ENCODE measurements around the gene RNASE11.

The RNASE11 gene

DNA sequence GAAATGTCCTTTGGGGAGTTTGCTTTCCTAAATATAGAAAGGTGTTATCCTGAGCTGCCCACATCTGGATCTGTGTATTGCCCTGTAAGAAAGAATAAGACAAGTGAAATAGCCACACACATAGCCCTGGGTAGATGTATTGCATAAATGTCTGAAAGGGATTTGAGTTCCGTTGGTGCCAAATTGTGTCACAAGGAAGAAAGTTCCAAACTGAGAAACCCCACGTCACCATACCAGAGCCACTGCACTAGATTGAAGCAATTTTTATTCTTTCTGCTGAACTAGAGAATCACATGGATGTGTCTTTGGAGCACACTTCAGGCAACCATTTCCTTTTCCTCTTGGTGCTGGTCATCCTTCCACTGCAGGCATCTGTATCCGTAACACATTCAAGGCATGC, 32.0 kb downstream of the RNASE11 start:
- no peaks in the 10 kb centered on the region for H3K79me2 ChIP-seq (ENCODE audit: insufficient read depth, low read length)
- no peak for TF ChIP-seq EZH2phosphoT487 (conservative IDR thresholded peaks at IDR 0.05; ENCODE audit: low read length)
- TF ChIP-seq, protein P1, sequence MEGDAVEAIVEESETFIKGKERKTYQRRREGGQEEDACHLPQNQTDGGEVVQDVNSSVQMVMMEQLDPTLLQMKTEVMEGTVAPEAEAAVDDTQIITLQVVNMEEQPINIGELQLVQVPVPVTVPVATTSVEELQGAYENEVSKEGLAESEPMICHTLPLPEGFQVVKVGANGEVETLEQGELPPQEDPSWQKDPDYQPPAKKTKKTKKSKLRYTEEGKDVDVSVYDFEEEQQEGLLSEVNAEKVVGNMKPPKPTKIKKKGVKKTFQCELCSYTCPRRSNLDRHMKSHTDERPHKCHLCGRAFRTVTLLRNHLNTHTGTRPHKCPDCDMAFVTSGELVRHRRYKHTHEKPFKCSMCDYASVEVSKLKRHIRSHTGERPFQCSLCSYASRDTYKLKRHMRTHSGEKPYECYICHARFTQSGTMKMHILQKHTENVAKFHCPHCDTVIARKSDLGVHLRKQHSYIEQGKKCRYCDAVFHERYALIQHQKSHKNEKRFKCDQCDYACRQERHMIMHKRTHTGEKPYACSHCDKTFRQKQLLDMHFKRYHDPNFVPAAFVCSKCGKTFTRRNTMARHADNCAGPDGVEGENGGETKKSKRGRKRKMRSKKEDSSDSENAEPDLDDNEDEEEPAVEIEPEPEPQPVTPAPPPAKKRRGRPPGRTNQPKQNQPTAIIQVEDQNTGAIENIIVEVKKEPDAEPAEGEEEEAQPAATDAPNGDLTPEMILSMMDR (IDR thresholded peaks at IDR 0.05; ENCODE audit: insufficient read depth, low read length, poor library complexity, severe bottlenecking), result no peak
- H4K20me1 ChIP-seq (ENCODE audit: low read depth, low read length), result no peaks in the 10 kb centered on the region
- H3K27ac ChIP-seq (ENCODE audit: low read depth, low read length), result no peak overlapping the region
- no peak overlapping the region for H3K9ac ChIP-seq (ENCODE audit: low read length)
- H3F3A ChIP-seq (ENCODE audit: insufficient read depth), result no peaks in the 10 kb centered on the region
- H2AFZ ChIP-seq (ENCODE audit: low read depth, low read length, severe bottlenecking), result no peak overlapping the region
- H3K4me2 ChIP-seq (ENCODE audit: low read depth, low read length, poor library complexity, severe bottlenecking), result no peak overlapping the region
- no peak overlapping the region for H3K4me3 ChIP-seq (ENCODE audit: insufficient read depth, low read length, poor library complexity, severe bottlenecking)
- H3K27me3 ChIP-seq (ENCODE audit: low read length), result no peaks in the 10 kb centered on the region
- no peaks in the 10 kb centered on the region for H3K36me3 ChIP-seq (ENCODE audit: low read length)
- H3K9me3 ChIP-seq (ENCODE audit: insufficient read depth, low read length), result no peaks in the 10 kb centered on the region
- H3K9me2 ChIP-seq (replicated peaks; ENCODE audit: insufficient read depth, low read length), result no peaks in the 10 kb centered on the region

DNA sequence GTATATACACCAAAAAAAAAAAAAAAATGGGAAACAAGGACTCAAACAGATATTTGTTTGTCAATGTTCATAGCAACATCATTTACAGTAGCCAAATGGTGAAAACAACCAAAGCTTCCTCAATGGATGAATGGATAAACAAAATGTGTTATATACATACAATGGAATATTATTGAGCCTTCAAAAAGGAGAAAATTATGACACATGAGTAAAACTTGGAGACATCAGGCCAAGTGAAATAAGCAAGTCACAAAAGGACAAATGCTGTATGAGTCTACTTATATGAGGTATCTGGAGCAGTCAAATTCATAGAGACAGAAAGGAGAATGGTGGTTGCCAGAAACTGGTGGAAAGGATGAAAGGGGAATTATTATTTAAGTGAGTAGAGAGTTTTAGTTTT, 34.8 kb downstream of the RNASE11 start:
- H3K9me3 ChIP-seq (ENCODE audit: insufficient read depth, low read length), result no peaks in the 10 kb centered on the region
- no peaks in the 10 kb centered on the region for H3K27me3 ChIP-seq (ENCODE audit: low read length)
- H3K4me2 ChIP-seq (ENCODE audit: low read depth, low read length, poor library complexity, severe bottlenecking), result no peak overlapping the region
- no peaks in the 10 kb centered on the region for H3K79me2 ChIP-seq (ENCODE audit: insufficient read depth, low read length)
- H3K9me2 ChIP-seq (replicated peaks; ENCODE audit: insufficient read depth, low read length), result no peaks in the 10 kb centered on the region
- TF ChIP-seq EZH2phosphoT487 (conservative IDR thresholded peaks at IDR 0.05; ENCODE audit: low read length), result no peak
- TF ChIP-seq, protein P1 (IDR thresholded peaks at IDR 0.05; ENCODE audit: insufficient read depth, low read length, poor library complexity, severe bottlenecking), result no peak
- H3K27ac ChIP-seq (ENCODE audit: low read depth, low read length), result no peak overlapping the region
- no peak overlapping the region for H2AFZ ChIP-seq (ENCODE audit: low read depth, low read length, severe bottlenecking)
- no peak overlapping the region for H3K4me3 ChIP-seq (ENCODE audit: insufficient read depth, low read length, poor library complexity, severe bottlenecking)
- H3F3A ChIP-seq (ENCODE audit: insufficient read depth), result no peaks in the 10 kb centered on the region
- H4K20me1 ChIP-seq (ENCODE audit: low read depth, low read length), result no peaks in the 10 kb centered on the region
- no peak overlapping the region for H3K9ac ChIP-seq (ENCODE audit: low read length)
- H3K36me3 ChIP-seq (ENCODE audit: low read length), result no peaks in the 10 kb centered on the region

DNA sequence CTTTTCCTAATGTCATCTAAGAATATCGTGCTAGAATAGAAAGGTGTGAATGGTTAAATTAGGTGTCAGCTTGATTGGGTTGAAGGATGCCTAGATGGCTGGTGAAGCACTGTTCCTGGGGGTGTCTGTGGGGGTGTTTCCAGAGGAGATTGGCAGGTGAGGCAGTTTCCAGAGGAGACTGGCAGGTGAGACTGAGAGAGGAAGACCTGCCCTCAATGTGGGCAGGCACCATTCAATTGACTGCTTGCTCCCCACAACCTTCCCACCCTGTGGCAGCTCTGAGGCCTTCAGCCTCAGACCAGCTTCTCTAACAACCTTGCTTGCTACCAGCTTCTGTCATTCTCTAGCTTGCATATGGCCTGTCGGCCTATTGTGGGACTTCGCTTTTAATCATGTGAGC, 36.2 kb downstream of the RNASE11 start:
- H3K27ac ChIP-seq (ENCODE audit: low read depth, low read length), result no peak overlapping the region
- H2AFZ ChIP-seq (ENCODE audit: low read depth, low read length, severe bottlenecking), result no peak overlapping the region

More for the DNA sequence above, 36.2 kb downstream of the RNASE11 start:
- H3K27me3 ChIP-seq (ENCODE audit: low read length), result no peaks in the 10 kb centered on the region
- H3F3A ChIP-seq (ENCODE audit: insufficient read depth), result no peaks in the 10 kb centered on the region
- no peaks in the 10 kb centered on the region for H3K36me3 ChIP-seq (ENCODE audit: low read length)
- H3K4me3 ChIP-seq (ENCODE audit: insufficient read depth, low read length, poor library complexity, severe bottlenecking), result no peak overlapping the region
- TF ChIP-seq, protein P1 (IDR thresholded peaks at IDR 0.05; ENCODE audit: insufficient read depth, low read length, poor library complexity, severe bottlenecking), result no peak
- no peak for TF ChIP-seq EZH2phosphoT487 (conservative IDR thresholded peaks at IDR 0.05; ENCODE audit: low read length)
- no peaks in the 10 kb centered on the region for H3K9me2 ChIP-seq (replicated peaks; ENCODE audit: insufficient read depth, low read length)
- H3K9me3 ChIP-seq (ENCODE audit: insufficient read depth, low read length), result no peaks in the 10 kb centered on the region
- H4K20me1 ChIP-seq (ENCODE audit: low read depth, low read length), result no peaks in the 10 kb centered on the region
- no peaks in the 10 kb centered on the region for H3K79me2 ChIP-seq (ENCODE audit: insufficient read depth, low read length)
- H3K4me2 ChIP-seq (ENCODE audit: low read depth, low read length, poor library complexity, severe bottlenecking), result no peak overlapping the region
- H3K9ac ChIP-seq (ENCODE audit: low read length), result no peak overlapping the region
